Fibroblast of gingiva (primary cell): ENCODE measurements around the gene RAG2.

Experiments used
- DNase-seq: peaks from one replicate; pipeline ENCODE4 v3.0.0-alpha.2; 2011; ENCODE audit warnings: low read depth

RAG2 gene

GRCh38 chr11:36550385-36551115 lies 47.5 kb downstream of the RAG2 start:
- no peak for DNase-seq
